Measurements from ENCODE around the gene GRIN2A.

DNA sequence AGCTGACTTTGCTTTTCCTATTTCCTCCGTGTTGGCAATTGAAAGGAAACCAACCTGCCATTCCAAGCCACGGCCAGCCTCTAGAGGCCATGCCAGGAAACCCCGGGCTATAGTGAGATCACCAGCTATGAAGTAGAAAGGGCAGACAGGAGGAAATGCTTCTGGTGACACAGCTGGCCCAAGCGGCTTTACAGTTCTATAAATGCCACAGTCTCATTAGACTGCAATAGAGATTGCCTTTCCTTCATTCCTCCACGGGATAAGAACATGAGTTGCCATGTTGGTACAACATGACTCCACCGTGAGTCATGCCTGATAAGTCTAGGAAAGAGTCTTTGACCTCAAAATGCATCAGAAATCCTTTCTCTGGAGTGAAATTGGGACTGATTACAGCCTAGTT is 384.9 kb downstream of the GRIN2A start:
- TF ChIP-seq EZH2 (IDR thresholded peaks at IDR 0.05; ENCODE audit: borderline replicate concordance, insufficient read depth, low read length, poor library complexity, severe bottlenecking) (no peak), SMC3 (conservative IDR thresholded peaks at IDR 0.05; ENCODE audit: poor library complexity) (no peak), MXI1 (conservative IDR thresholded peaks at IDR 0.05; ENCODE audit: poor library complexity, severe bottlenecking) (no peak)
- TF ChIP-seq, protein P1, sequence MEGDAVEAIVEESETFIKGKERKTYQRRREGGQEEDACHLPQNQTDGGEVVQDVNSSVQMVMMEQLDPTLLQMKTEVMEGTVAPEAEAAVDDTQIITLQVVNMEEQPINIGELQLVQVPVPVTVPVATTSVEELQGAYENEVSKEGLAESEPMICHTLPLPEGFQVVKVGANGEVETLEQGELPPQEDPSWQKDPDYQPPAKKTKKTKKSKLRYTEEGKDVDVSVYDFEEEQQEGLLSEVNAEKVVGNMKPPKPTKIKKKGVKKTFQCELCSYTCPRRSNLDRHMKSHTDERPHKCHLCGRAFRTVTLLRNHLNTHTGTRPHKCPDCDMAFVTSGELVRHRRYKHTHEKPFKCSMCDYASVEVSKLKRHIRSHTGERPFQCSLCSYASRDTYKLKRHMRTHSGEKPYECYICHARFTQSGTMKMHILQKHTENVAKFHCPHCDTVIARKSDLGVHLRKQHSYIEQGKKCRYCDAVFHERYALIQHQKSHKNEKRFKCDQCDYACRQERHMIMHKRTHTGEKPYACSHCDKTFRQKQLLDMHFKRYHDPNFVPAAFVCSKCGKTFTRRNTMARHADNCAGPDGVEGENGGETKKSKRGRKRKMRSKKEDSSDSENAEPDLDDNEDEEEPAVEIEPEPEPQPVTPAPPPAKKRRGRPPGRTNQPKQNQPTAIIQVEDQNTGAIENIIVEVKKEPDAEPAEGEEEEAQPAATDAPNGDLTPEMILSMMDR (IDR thresholded peaks at IDR 0.05; ENCODE audit: poor library complexity, severe bottlenecking), result no peak
